Measurements from ENCODE around the gene E2F7.

Gene E2F7

DNA sequence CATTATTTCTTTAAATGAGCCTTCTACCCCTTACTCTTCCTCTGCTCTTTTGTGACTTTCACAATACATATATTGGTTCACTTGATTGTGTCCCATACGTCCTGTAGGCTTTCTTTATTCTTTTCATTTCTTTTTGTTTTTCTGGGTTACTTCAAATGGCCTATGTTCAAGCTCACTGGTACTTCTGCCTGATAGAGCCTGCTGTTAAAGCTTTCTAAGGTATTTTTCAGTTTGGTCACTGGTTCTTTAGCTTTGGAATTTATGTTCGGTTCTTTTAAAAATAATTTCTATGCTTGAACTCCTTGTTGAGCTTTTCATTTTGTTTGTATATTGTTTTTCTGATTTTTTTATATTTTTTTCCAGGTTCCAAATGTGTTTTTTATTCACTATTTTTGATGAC lies 81.9 kb downstream of the E2F7 start:
- no peak overlapping the region for H3K27ac ChIP-seq
- TF ChIP-seq, protein P1, sequence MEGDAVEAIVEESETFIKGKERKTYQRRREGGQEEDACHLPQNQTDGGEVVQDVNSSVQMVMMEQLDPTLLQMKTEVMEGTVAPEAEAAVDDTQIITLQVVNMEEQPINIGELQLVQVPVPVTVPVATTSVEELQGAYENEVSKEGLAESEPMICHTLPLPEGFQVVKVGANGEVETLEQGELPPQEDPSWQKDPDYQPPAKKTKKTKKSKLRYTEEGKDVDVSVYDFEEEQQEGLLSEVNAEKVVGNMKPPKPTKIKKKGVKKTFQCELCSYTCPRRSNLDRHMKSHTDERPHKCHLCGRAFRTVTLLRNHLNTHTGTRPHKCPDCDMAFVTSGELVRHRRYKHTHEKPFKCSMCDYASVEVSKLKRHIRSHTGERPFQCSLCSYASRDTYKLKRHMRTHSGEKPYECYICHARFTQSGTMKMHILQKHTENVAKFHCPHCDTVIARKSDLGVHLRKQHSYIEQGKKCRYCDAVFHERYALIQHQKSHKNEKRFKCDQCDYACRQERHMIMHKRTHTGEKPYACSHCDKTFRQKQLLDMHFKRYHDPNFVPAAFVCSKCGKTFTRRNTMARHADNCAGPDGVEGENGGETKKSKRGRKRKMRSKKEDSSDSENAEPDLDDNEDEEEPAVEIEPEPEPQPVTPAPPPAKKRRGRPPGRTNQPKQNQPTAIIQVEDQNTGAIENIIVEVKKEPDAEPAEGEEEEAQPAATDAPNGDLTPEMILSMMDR (IDR thresholded peaks at IDR 0.05): no peak
- H3K9me3 ChIP-seq: no peaks in the 10 kb centered on the region
- H3K4me3 ChIP-seq (ENCODE audit: low read depth in 1 of 2, low read length in 1 of 2): no peak overlapping the region
- H3K27me3 ChIP-seq: no peaks in the 10 kb centered on the region
- H3K4me1 ChIP-seq (ENCODE audit: control insufficient read depth in 1 of 2, insufficient read depth in 1 of 2, low read depth in 1 of 2, low read length in 1 of 2): no peaks in the 10 kb centered on the region
- H3K36me3 ChIP-seq: no peaks in the 10 kb centered on the region

DNA sequence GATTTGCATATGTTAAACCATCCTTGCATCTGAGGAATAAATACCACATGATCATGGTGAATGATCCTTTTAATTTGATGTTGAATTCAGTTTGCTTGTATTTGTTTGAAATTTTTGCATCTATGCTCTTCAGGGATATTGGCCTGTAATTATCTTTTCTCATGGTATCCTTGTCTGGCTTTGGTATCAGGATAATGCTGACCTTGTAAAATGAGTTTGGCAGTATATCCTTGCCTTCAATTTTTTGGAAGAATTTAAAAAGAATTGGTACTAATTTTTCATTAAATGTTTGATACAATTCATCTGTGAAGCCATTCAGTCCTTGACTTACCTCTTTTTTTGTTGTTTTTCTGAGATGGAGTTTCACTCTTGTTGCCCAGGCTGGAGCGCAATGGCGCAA lies 85.2 kb downstream of the E2F7 start:
- no peak overlapping the region for H3K27ac ChIP-seq
- H3K9me3 ChIP-seq: no peaks in the 10 kb centered on the region

DNA sequence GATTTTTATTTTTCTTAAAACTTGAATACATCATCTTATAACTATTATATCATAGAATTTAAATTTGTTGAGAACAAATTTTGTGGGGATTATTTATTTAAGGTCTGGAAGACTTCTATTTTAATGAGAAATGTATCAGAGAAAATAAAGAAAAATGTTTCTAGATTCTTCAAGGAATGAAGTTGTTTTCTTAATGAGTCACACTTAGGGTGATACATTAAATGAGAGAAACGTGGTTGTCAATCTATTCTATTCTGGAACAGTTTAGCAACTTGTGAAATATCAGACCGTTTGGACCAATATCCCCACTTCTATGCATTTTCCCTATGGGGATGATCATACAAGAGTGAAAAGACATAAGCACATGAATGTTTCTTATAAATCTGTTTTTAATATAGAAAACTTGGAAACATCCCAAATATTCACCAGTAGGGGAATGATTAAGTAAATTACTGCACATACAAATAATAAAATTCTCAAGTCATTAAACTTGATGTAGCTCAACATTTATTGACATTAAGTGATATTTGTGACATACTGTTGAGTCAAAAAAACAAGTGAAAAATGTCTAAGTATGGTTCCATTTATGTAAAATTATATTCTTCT lies 88.5 kb downstream of the E2F7 start:
- Histone ChIP-seq H3K27me3 (no peaks in the 10 kb centered on the region), H3K27ac (no peak overlapping the region), H3K4me3 (ENCODE audit: low read depth in 1 of 2, low read length in 1 of 2) (no peak overlapping the region), H3K9me3 (no peaks in the 10 kb centered on the region), H3K4me1 (ENCODE audit: control insufficient read depth in 1 of 2, insufficient read depth in 1 of 2, low read depth in 1 of 2, low read length in 1 of 2) (no peaks in the 10 kb centered on the region), H3K36me3 (no peaks in the 10 kb centered on the region)
- TF ChIP-seq, protein P1 (IDR thresholded peaks at IDR 0.05): no peak

More for the DNA sequence above, 85.2 kb downstream of the E2F7 start:
- Histone ChIP-seq H3K4me1 (ENCODE audit: control insufficient read depth in 1 of 2, insufficient read depth in 1 of 2, low read depth in 1 of 2, low read length in 1 of 2) (no peaks in the 10 kb centered on the region), H3K4me3 (ENCODE audit: low read depth in 1 of 2, low read length in 1 of 2) (no peak overlapping the region), H3K36me3 (no peaks in the 10 kb centered on the region), H3K27me3 (no peaks in the 10 kb centered on the region)
- TF ChIP-seq, protein P1 (IDR thresholded peaks at IDR 0.05): no peak

Data from neutrophil (primary cell).